DOHH2 (cell line): Measurements from ENCODE around the gene MRPL1.

ENCODE experiments used
- H3F3A ChIP-seq: fragments of 200-600 bp; sonication (generic), shearing (Covaris generic); 2 replicates; pipeline ENCODE4 v1.6.0; 2016; ENCODE audit warnings: antibody characterized with exemption, mild to moderate bottlenecking; ENCODE audit not compliant: control insufficient read depth, insufficient read depth
- H3K27ac ChIP-seq: fragments of 200-600 bp; sonication (generic); 2 replicates; pipeline ENCODE4 v1.5.1; 2014; ENCODE audit warnings: low read depth, mild to moderate bottlenecking, low read length, moderate library complexity
- H3K27me3 ChIP-seq: fragments of 200-600 bp; sonication (generic); 2 replicates; pipeline ENCODE4 v1.6.1; 2014; ENCODE audit warnings: mild to moderate bottlenecking, low read length, mixed read lengths; ENCODE audit not compliant: control insufficient read depth
- H3K36me3 ChIP-seq: fragments of 200-600 bp; sonication (generic); 2 replicates; pipeline ENCODE4 v1.6.1; 2014; ENCODE audit warnings: mild to moderate bottlenecking, low read length, moderate library complexity, mixed read lengths; ENCODE audit not compliant: control insufficient read depth
- H3K4me1 ChIP-seq: fragments of 200-600 bp; sonication (generic); 2 replicates; pipeline ENCODE4 v1.6.1; 2014; ENCODE audit warnings: mild to moderate bottlenecking, low read length, mixed read lengths; ENCODE audit not compliant: control insufficient read depth
- H3K4me2 ChIP-seq: fragments of 200-600 bp; sonication (generic); 2 replicates; pipeline ENCODE4 v1.6.0; 2014; ENCODE audit warnings: mild to moderate bottlenecking, low read length, moderate library complexity
- H3K4me3 ChIP-seq: fragments of 200-600 bp; sonication (generic); 2 replicates; pipeline ENCODE4 v1.5.1; 2014; ENCODE audit warnings: mild to moderate bottlenecking, low read length, mixed read lengths
- H3K79me2 ChIP-seq: fragments of 200-600 bp; sonication (generic); 2 replicates; pipeline ENCODE4 v1.6.1; 2014; ENCODE audit warnings: mild to moderate bottlenecking, low read length, mixed read lengths; ENCODE audit not compliant: control insufficient read depth
- H3K9me2 ChIP-seq: fragments of 200-600 bp; sonication (generic); replicated peaks from 2 replicates; pipeline ENCODE4 v1.6.1; 2014; ENCODE audit warnings: mild to moderate bottlenecking, low read length, mixed read lengths; ENCODE audit not compliant: control insufficient read depth
- H3K9me3 ChIP-seq: fragments of 200-600 bp; sonication (generic); 2 replicates; pipeline ENCODE4 v1.6.1; 2014; ENCODE audit warnings: antibody characterized with exemption, low read length, mixed read lengths; ENCODE audit not compliant: control insufficient read depth, insufficient read depth
- H4K20me1 ChIP-seq: fragments of 200-600 bp; sonication (generic); 2 replicates; pipeline ENCODE4 v1.6.0; 2014; ENCODE audit warnings: low read depth, mild to moderate bottlenecking, antibody characterized with exemption, low read length, moderate library complexity; ENCODE audit not compliant: control insufficient read depth, insufficient read depth
- EZH2phosphoT487 ChIP-seq: fragments of 200-600 bp; sonication (generic); IDR thresholded peaks from 2 replicates; pipeline ENCODE4 v1.6.1; 2017; ENCODE audit warnings: borderline replicate concordance, mild to moderate bottlenecking, antibody characterized with exemption, low read length, moderate library complexity, mixed read lengths
- TF ChIP-seq, protein P1 (sequence below): fragments of 200-600 bp; sonication (generic); IDR thresholded peaks from one replicate; pipeline ENCODE4 v1.5.1; 2014; ENCODE audit warnings: antibody characterized with exemption, mild to moderate bottlenecking, low read depth, low read length; ENCODE audit not compliant: poor library complexity, severe bottlenecking

MRPL1 gene

DNA sequence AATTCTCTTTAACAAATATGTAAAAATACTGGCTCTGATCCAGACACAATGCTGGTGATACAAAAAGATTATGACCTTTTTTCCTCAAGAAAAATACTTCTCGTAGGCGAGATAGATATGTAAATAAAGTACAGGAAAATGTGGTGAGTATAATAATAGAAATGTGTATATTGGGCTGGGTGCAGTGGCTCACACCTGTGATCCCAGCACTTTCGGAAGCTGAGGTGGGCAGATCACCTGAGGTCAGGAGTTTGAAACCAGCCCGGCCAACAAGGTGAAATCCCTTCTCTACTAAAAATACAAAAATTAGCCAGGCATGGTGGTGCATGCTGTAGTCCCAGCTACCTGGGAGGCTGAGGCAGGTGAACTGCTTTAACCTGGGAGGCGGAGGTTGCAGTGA lies 55.0 kb downstream of the MRPL1 start:
- no peak overlapping the region for H3K27ac ChIP-seq
- H3K4me2 ChIP-seq = peak overlapping the region; percentile 28
- H3K4me3 ChIP-seq = no peak overlapping the region

DNA sequence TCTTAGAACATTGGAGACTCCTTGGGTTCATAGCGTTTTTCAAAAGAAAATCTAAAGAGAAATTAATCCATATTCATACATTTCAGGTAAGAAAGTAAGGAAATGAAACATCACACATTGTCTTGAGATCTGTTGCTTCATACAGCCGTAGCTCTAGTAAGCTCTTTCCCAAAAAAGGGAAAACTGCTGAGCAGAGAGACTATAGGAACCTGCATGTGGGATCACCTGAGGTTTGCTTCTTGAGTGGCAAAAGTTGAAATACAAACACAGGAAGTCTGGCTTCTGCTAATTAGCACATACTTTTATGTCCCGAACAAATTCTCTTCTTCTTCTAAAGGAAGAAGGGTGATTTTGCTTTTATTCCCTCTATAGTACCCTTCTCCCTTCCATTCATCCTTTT lies 57.7 kb downstream of the MRPL1 start:
- H3K9me3 ChIP-seq = no peaks in the 10 kb centered on the region
- H3F3A ChIP-seq = no peaks in the 10 kb centered on the region
- peaks cover 28% of the 10 kb centered on the region for H3K4me1 ChIP-seq
- no peaks in the 10 kb centered on the region for H4K20me1 ChIP-seq
- H3K4me2 ChIP-seq = no peak overlapping the region
- H3K27ac ChIP-seq = no peak overlapping the region
- H3K27me3 ChIP-seq = no peaks in the 10 kb centered on the region
- H3K36me3 ChIP-seq = peaks cover 21% of the 10 kb centered on the region
- no peaks in the 10 kb centered on the region for H3K79me2 ChIP-seq
- H3K9me2 ChIP-seq = no peaks in the 10 kb centered on the region
- no peak overlapping the region for H3K4me3 ChIP-seq
- TF ChIP-seq EZH2phosphoT487 = no peak
- TF ChIP-seq, protein P1, sequence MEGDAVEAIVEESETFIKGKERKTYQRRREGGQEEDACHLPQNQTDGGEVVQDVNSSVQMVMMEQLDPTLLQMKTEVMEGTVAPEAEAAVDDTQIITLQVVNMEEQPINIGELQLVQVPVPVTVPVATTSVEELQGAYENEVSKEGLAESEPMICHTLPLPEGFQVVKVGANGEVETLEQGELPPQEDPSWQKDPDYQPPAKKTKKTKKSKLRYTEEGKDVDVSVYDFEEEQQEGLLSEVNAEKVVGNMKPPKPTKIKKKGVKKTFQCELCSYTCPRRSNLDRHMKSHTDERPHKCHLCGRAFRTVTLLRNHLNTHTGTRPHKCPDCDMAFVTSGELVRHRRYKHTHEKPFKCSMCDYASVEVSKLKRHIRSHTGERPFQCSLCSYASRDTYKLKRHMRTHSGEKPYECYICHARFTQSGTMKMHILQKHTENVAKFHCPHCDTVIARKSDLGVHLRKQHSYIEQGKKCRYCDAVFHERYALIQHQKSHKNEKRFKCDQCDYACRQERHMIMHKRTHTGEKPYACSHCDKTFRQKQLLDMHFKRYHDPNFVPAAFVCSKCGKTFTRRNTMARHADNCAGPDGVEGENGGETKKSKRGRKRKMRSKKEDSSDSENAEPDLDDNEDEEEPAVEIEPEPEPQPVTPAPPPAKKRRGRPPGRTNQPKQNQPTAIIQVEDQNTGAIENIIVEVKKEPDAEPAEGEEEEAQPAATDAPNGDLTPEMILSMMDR = no peak

More for the DNA sequence above, 55.0 kb downstream of the MRPL1 start:
- Histone ChIP-seq H3K27me3 (no peaks in the 10 kb centered on the region), H3F3A (no peaks in the 10 kb centered on the region), H4K20me1 (no peaks in the 10 kb centered on the region), H3K9me2 (no peaks in the 10 kb centered on the region), H3K4me1 (peaks cover 28% of the 10 kb centered on the region), H3K36me3 (peaks cover 18% of the 10 kb centered on the region), H3K9me3 (no peaks in the 10 kb centered on the region), H3K79me2 (no peaks in the 10 kb centered on the region)
- TF ChIP-seq, protein P1 = no peak
- TF ChIP-seq EZH2phosphoT487 = no peak

DNA sequence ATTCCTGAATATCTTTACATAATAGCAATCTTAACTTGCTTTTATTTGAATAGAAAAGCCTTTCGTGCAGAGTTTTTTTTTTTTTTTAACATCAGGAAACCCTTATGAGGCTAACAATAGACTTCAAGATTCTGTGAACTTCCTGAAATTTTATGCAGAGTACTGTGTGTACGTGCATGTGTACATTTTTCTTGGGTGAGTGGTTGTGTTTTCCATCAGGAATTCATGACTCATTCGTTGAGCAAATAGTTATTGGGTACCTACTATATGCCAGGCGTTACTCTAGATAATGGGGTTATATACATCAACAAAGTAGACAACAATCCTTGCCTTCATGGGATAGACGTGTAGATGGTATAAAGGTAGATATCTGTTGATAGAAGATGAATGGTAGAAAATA lies 59.1 kb downstream of the MRPL1 start:
- H3F3A ChIP-seq = no peaks in the 10 kb centered on the region
- TF ChIP-seq EZH2phosphoT487 = no peak
- TF ChIP-seq, protein P1 = no peak
- no peaks in the 10 kb centered on the region for H3K79me2 ChIP-seq
- H3K27me3 ChIP-seq = no peaks in the 10 kb centered on the region
- no peaks in the 10 kb centered on the region for H3K9me3 ChIP-seq
- peaks cover 21% of the 10 kb centered on the region for H3K36me3 ChIP-seq
- H3K27ac ChIP-seq = no peak overlapping the region
- no peak overlapping the region for H3K4me2 ChIP-seq
- no peak overlapping the region for H3K4me3 ChIP-seq
- H3K4me1 ChIP-seq = peaks cover 28% of the 10 kb centered on the region
- H4K20me1 ChIP-seq = no peaks in the 10 kb centered on the region
- H3K9me2 ChIP-seq = no peaks in the 10 kb centered on the region
